Vagina (tissue), 2 donors: Measurements from ENCODE around the gene GRAMD1B. TPM values are rescaled to one million over a fixed set of nuclear protein-coding genes. Genes with fewer than 3 reads are reported as not detected.

Experiments
- DNase-seq, 2 donors: peaks; one replicate each; pipeline ENCODE4 v3.0.0-alpha.2; 2017; ENCODE audit errors: extremely low spot score in 2 of 2
- H3K27ac ChIP-seq: fragments of 200-600 bp; sonication (generic); one replicate; pipeline ENCODE4 v1.5.1; 2019
- H3K27me3 ChIP-seq: fragments of 200-600 bp; sonication (generic); one replicate; pipeline ENCODE4 v1.5.1; 2019
- H3K36me3 ChIP-seq, 2 donors: fragments of 200-600 bp; sonication (generic); one replicate each; pipeline ENCODE4 v1.5.1; 2017 to 2019
- H3K4me1 ChIP-seq: fragments of 200-600 bp; sonication (generic); one replicate; pipeline ENCODE4 v1.5.1; 2019
- H3K4me3 ChIP-seq, 2 donors: fragments of 200-600 bp; sonication (generic); 1 replicate in 1 of 2; 2 replicates in 1 of 2; pipeline ENCODE4 v1.5.1; 2016 to 2019
- H3K9me3 ChIP-seq: fragments of 200-600 bp; sonication (generic); one replicate; pipeline ENCODE4 v1.5.1; 2019
- POLR2A ChIP-seq, 2 donors: fragments of 450-650 bp; IDR thresholded peaks; one replicate each; pipeline ENCODE4 v1.6.1; 2017; ENCODE audit warnings: antibody characterized with exemption in 2 of 2, mild to moderate bottlenecking in 2 of 2, moderate library complexity in 2 of 2
- POLR2AphosphoS5 ChIP-seq, 2 donors: sonication (generic); formaldehyde crosslinking; IDR thresholded peaks; one replicate each; pipeline ENCODE4 v1.9.0; 2017; ENCODE audit warnings: antibody characterized with exemption in 2 of 2, mild to moderate bottlenecking in 2 of 2, low read depth in 1 of 2; ENCODE audit not compliant: insufficient read depth in 1 of 2
- intact Hi-C: fragments of 100-400 bp; cut with DNase I; formaldehyde crosslinking; loops from one replicate; pipeline ENCODE4 v1.15.1; 2023
- total RNA-seq: library from RNA; depleted of rRNA; stranded (reverse); fragments of >200 nt; gene quantifications from one replicate; pipeline ENCODE4 v1.2.3, GENCODE V29; 2016
- TF ChIP-seq, protein P1 (sequence below), 3 experiments: fragments of 450-650 bp in 2 of 3; fragments of 200-600 bp in 1 of 3; sonication (generic) in 1 of 3; IDR thresholded peaks; one replicate each; pipeline ENCODE4 v1.5.1; 2017 to 2019; ENCODE audit warnings: antibody characterized with exemption in 3 of 3, mild to moderate bottlenecking in 2 of 3, moderate library complexity in 2 of 3

Gene GRAMD1B
- total RNA-seq = 4.9 TPM

- TF ChIP-seq POLR2A (IDR thresholded peaks at IDR 0.05) (no peak), POLR2AphosphoS5 (IDR thresholded peaks at IDR 0.05; ENCODE audit: insufficient read depth in 1 of 2, low read depth in 1 of 2) (no peak)
- TF ChIP-seq, protein P1, sequence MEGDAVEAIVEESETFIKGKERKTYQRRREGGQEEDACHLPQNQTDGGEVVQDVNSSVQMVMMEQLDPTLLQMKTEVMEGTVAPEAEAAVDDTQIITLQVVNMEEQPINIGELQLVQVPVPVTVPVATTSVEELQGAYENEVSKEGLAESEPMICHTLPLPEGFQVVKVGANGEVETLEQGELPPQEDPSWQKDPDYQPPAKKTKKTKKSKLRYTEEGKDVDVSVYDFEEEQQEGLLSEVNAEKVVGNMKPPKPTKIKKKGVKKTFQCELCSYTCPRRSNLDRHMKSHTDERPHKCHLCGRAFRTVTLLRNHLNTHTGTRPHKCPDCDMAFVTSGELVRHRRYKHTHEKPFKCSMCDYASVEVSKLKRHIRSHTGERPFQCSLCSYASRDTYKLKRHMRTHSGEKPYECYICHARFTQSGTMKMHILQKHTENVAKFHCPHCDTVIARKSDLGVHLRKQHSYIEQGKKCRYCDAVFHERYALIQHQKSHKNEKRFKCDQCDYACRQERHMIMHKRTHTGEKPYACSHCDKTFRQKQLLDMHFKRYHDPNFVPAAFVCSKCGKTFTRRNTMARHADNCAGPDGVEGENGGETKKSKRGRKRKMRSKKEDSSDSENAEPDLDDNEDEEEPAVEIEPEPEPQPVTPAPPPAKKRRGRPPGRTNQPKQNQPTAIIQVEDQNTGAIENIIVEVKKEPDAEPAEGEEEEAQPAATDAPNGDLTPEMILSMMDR (IDR thresholded peaks at IDR 0.05) = no peak
- Histone ChIP-seq H3K27ac (peak within 1 kb of the TSS; percentile 40), H3K27me3 (no peaks in the 10 kb centered on the region), H3K36me3 (no peaks in the 10 kb centered on the region), H3K9me3 (no peaks in the 10 kb centered on the region), H3K4me1 (peaks cover 21% of the 10 kb centered on the region), H3K4me3 (peak within 1 kb of the TSS; percentile 49 to 55)
- no peak for DNase-seq
- intact Hi-C loops = no loop called here
These were observed at the start of gene GRAMD1B for GRCh38 chr11:123429913-123430720. Gene GRAMD1B (plus strand): TSS chr11:123430269. CDS start chr11:123430793, 524 bp downstream.

DNA sequence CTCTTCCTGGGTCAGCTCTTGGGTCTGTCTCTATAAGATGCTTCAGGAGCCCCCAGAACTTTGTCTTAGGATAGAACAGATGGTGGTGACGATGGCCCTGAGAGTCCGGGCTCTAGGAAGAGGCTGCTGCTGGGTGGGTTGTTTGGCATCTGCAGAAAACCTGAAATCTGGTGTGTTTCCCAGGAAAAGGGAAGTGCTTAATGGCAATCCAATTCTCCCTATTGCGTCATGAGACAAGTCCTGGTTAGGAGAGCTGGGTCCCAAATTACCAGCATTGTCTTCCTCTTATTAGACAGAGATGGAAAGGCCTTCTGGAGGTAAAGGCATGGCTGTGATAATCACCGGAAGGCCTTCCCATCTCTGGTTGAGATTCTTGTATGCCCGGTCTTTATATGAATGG, 48.9 kb upstream of the GRAMD1B start:
- Histone ChIP-seq H3K4me3 (no peak overlapping the region), H3K9me3 (no peaks in the 10 kb centered on the region), H3K27ac (no peak overlapping the region), H3K36me3 (no peaks in the 10 kb centered on the region), H3K27me3 (no peaks in the 10 kb centered on the region), H3K4me1 (no peaks in the 10 kb centered on the region)
- intact Hi-C loops = no loop called here
- no peak for DNase-seq
- TF ChIP-seq POLR2A (IDR thresholded peaks at IDR 0.05) = no peak
- TF ChIP-seq, protein P1 (IDR thresholded peaks at IDR 0.05) = no peak

- no peaks in the 10 kb centered on the region for H3K27me3 ChIP-seq
- no peak for DNase-seq
These were observed 48.1 kb upstream of the GRAMD1B start for GRCh38 chr11:123381817-123382554.

DNA sequence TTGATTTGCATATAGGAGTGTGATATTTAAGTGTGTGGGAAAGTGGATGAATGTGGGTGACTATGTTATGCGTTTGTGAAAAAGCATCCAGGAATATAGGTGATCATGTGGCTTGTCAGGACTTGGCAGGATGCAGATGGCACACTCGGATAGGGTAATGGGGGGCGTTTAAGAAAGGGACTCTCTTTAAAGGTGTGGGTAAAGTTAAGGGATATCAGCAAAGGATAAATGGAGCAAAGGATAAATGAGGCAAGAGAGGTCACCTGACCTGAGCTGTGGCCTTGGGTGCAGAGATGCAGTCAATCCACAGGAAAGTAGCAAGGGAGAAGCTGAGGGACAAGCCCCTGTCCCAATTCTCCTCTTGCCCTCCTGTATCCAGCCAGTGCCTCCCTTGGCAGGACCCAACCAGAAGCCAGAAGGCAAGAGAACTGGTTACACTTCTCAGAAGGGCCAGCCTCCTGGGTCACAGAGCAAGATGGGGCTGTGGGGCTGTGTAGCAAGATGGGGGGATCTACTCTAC, 47.5 kb upstream of the GRAMD1B start:
- TF ChIP-seq, protein P1 (IDR thresholded peaks at IDR 0.05) = no peak
- TF ChIP-seq POLR2A (IDR thresholded peaks at IDR 0.05) (no peak), POLR2AphosphoS5 (IDR thresholded peaks at IDR 0.05; ENCODE audit: insufficient read depth in 1 of 2, low read depth in 1 of 2) (no peak)
- Histone ChIP-seq H3K9me3 (no peaks in the 10 kb centered on the region), H3K27me3 (no peaks in the 10 kb centered on the region), H3K4me1 (no peaks in the 10 kb centered on the region), H3K27ac (no peak overlapping the region), H3K4me3 (no peak overlapping the region), H3K36me3 (no peaks in the 10 kb centered on the region)
- intact Hi-C loops = no loop called here
- no peak for DNase-seq

More at GRCh38 chr11:123381817-123382554, 48.1 kb upstream of the GRAMD1B start:
- Histone ChIP-seq H3K4me1 (no peaks in the 10 kb centered on the region), H3K4me3 (no peak overlapping the region), H3K36me3 (no peaks in the 10 kb centered on the region), H3K9me3 (no peaks in the 10 kb centered on the region), H3K27ac (no peak overlapping the region)
- no peak for TF ChIP-seq POLR2A (IDR thresholded peaks at IDR 0.05)
- no peak for TF ChIP-seq POLR2AphosphoS5 (IDR thresholded peaks at IDR 0.05; ENCODE audit: insufficient read depth in 1 of 2, low read depth in 1 of 2)
- TF ChIP-seq, protein P1 (IDR thresholded peaks at IDR 0.05) = no peak
- intact Hi-C loops = no loop called here
